DMS 273 treated with DMSO at 0.1 percent for 48 hours (cell line): ENCODE data around the gene BNC1.

Source experiments
- DNase-seq: peaks from one replicate; lab custom pipeline; 2025; lab: John Stamatoyannopoulos, UW

Gene BNC1, protein sequence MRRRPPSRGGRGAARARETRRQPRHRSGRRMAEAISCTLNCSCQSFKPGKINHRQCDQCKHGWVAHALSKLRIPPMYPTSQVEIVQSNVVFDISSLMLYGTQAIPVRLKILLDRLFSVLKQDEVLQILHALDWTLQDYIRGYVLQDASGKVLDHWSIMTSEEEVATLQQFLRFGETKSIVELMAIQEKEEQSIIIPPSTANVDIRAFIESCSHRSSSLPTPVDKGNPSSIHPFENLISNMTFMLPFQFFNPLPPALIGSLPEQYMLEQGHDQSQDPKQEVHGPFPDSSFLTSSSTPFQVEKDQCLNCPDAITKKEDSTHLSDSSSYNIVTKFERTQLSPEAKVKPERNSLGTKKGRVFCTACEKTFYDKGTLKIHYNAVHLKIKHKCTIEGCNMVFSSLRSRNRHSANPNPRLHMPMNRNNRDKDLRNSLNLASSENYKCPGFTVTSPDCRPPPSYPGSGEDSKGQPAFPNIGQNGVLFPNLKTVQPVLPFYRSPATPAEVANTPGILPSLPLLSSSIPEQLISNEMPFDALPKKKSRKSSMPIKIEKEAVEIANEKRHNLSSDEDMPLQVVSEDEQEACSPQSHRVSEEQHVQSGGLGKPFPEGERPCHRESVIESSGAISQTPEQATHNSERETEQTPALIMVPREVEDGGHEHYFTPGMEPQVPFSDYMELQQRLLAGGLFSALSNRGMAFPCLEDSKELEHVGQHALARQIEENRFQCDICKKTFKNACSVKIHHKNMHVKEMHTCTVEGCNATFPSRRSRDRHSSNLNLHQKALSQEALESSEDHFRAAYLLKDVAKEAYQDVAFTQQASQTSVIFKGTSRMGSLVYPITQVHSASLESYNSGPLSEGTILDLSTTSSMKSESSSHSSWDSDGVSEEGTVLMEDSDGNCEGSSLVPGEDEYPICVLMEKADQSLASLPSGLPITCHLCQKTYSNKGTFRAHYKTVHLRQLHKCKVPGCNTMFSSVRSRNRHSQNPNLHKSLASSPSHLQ

DNA sequence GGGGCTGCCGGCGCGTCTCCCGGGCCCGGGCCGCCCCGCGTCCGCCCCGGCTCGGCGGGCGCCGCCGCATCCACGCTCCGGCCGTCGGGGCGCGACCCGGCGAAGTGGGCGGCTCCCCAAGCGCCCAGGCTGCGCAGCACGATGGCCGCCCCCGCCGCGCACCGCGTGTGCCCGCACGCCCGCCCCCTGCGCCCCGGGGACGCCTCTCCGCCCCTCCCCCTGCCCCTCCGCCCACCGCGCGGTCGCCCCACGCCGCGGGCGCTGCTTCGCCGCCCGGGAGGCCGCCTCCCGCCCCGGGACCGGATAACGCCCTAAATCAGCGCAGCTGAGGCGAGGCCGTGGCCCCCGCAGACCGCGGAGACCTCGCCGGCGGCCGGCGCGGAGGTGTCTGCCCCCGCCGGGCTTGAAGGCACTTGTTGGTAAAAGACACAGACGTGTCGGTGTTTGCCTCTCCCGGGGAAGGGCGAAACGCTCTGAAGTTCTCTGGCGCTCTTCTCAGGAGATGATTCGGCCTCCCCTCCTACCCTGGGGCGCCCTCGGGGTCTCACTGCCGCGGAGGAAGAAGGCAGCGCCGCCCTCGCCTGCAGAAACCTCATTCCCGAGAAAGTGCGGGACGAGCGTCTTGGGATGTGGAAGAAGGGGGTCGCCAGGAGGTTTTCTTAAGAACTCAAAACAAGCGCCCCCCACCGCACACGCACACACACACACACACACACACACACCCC is at the start of gene BNC1:
Gene BNC1, minus strand, starts transcription at position 106 of the 725 bp plus-strand sequence. Its CDS starts 36 bp downstream, at position 70.
- no peak for DNase-seq

DNA sequence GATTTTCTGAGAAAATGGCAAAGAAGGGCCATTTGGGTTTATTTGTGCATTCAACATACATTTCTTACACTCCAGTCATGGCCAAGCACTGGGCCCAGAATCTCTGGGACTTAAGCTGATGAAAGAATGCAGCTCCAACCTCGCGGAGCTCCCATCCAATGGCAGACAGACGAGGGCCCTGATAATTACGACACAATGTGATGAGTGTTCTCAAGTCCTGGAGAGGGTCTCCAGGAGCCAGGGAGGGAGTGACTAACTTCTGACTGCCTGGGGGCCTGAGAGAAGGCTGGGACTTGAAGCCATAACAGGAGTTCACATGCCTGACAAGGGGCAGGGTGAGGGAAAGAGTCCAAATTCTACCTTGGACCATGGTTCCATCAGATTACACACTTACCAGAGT is 42.6 kb upstream of the BNC1 start:
- no peak for DNase-seq

DNA sequence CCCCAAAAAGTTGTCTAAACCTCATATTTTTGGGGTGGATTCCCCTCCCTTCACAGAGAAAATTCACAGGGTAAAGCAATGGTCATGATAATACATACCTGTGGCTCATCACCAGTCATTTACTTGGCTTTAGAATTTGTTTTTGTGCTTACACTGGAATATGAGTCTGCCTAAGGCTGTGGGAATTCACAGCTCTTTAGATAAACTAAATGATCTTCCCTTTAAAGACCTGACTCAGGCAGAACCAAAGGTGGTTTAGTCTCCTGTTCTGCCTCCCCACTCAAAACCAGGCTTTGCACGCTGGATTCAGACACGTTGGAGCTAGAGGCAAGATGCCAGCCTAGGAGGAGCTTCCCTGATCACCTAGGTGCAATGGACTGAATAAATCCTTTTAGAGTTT is 40.3 kb upstream of the BNC1 start:
- DNase-seq, result no peak

DNA sequence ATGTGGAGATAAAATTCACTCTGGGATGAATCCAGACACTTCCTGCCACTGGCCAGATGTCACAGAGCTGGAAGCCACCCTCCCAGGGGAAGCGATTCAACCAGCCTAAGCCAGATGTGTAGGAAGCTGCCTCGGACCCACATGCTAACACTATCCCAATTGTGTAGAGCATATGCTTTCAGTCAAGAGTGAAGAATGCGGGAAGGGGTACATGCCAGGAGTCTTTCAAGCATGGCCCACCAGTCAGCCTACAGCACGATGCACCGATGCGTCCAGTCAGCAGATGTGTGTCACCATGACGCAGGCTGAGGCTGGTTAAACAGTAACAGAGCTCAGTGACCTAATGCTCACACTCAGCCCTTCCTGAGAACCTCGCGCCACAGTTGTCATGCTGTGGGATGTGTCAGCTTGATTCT is 38.8 kb upstream of the BNC1 start:
- DNase-seq, result no peak

DNA sequence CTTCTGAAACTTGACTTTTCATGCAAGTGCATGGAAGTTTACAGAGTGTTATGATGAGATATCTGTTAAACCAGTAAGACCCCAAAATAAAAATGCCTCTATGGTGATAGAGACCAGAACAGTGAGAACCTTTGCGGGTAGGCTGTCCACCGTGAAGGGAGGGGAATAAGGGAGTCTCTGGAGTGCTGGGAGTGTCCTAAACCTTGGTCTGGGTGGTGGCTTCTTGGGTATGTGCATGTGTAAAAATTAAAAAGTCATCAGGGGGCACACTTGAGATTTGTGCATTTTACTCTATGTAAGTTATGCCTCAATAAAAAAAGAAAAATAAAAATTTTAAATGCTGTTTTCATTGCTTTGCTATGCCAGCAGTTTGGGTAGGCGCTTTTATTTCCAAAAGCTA is 38.2 kb upstream of the BNC1 start:
- no peak for DNase-seq

DNA sequence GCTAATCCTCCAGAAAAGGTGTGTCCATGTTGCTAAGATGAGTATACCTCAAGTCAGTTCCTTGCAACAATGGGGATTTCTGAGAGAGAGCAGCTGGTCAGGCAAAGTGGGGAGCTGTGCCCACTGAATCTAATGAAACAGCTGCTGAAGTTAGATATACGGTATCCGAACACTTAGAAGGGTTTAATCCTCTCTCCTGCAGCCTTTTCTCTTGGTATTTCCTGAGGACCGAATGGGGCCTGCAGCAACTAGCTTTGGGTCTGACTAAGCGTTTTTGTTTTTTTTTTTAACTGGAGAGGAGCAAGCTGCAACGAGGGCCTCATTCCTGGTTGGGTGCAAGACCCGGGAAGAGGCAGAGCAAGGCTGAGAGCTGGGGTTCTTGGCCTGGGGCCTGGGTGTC is 37.6 kb upstream of the BNC1 start:
- DNase-seq, result no peak

DNA sequence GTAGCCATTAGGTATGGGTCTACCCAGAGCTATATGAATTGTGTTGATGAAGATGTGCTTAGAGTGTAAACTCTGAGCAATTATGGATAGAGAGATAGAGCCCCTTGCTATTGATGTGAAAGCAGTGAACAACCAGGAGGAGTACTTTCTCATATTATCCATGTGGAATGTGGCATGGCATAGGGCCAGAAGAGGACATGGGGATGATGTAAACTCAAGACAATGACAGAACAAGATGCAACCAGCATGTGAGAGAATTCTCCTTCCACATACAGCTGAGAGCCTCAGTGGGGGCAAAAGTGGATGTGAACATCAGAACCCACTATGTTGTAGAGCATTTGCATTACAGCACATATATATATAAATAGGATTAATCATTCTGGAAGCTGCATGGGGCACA is 36.4 kb upstream of the BNC1 start:
- DNase-seq, result no peak

DNA sequence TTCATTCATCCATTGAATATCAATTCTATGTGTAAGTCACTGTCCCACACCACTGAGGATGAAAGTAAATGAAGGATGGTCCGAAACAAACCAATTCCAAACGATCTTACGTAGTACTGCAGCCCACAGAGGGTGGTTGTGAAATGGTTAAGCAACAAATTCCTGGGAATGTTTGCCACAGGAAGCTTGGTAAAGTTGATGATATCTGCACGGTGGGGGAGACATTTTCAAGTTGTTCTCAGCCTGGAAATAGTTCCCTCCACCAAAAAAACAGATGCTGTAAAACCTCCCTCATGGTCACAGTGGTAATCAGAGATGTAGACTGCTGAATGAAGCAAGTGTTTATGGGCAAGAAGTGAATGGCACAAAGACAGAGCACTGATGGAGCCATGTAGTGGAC is 35.9 kb upstream of the BNC1 start:
- no peak for DNase-seq

DNA sequence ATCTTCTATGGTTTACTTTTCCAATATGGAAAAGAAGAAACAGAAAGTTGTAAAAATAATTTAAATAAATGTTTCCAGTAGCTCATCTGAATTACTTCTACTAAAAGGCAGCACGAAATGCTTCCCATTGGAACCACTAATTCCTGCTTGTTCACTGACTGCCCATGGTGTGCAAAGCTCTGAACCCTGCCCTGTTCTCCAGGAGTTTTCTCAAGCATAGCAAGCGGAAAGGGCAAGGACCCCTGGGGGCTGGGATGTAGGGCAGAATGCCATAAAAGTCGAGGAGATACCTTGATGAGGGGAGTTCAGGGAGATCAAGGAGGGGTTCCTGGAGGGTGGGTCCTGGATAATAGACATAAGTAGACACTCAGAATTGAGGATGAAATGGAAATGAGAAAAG is 35.3 kb upstream of the BNC1 start:
- DNase-seq, result no peak

DNA sequence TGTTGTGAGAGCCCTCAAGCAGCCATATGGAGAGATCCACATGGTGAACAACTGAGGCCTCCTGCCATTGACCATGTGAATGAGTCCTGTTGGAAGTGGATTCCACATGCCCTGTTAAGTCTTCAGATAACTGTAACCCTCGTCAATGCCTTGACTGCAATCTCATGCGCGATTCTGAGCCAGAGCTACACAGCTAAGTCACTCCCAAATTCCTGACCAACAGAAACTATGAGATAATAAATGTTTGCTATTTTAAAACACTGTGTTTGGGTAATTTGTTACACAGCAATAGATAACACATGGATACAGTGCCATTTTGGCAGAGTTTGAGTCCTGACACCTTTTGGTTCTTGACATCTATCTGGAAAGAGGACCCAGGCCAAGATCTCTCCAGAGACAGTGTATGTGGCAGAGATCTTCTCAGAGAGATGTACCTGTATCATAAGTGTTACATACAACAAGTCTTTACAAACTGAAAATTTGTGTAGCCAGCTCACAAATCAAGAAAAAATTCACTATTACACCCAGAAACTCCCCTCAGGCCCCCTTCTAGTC is 34.5 kb upstream of the BNC1 start:
- DNase-seq, result no peak

DNA sequence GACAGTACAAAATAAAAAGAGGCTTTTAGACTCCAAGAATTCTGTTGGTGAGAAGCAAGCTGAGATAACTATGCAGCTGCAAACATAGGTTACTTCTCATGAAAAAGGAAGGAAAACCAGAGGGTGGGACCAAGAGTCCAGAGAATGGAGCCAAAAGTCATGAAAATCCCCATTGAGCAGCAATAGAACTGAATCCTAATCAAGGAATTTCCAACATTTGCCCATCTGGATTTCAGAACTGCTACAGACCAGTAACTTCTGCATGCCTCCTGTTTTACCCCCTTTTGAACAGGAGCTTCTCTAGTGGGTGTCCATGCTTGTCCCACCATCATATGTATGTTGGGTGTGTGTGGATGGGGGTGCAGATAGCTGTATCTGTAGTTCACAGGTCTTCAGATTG is 33.6 kb upstream of the BNC1 start:
- DNase-seq, result no peak

DNA sequence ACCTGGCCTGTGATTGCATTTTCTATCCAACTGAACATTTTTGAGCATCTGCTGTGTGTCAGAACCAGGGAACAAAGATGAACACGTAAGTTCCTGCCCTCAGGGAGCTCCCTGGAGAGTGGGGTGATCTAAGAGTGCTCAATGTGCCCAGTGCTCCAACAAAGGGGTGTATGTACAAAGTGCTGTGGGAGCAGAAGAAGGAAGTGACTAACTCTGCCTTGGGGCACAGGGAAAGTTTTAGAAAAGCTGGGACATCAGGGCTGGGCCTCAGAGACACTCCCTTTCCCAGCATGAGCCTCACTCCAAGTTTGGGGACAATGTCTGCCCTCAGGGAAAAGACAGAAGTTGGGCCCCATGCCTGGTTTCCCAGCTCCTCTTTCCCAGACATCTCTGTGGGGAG is 27.6 kb upstream of the BNC1 start:
- DNase-seq, result no peak

DNA sequence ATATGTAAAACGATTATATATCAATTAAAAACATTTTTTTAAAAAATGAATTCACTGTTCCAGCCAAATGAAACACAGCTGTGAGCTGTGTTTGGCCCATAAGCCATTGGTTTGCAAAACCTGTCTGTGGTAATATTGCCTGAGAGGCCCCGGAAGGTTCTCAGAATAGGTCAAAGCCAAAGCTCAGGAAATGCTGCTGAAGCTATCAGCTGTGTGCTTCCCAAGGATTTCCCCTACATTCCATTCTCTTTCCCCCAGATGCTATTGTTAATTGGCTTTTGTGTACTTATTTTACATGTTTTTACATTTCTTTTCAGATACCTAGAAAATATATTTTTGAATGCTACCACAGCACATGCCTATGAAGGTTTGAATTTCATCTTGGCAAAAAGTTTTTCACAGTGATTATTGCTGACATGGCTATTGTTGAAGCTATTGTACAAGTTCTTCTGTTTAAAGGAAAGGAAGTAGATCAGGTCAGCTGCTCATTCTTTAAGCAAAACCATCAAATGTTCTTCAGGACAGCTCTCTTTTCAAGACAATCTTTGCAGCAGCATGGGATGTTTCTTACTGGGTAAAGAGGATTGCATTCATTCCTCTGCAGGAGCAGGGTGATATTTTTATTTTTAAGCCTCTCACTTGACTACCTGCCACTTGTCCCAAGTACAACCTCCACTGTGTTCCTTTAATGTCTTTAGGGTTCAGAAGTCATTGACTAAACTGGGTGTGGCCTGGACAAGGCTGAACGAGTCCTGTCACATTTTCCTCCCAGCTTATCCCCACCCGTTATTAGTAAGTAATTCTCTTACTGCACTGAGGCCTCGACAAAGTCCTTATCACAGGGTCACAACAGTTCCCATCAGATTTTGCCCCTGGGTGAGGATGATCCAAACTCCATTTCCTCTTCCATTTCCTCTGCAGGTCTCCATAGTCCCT is 26.3 kb upstream of the BNC1 start:
- no peak for DNase-seq

DNA sequence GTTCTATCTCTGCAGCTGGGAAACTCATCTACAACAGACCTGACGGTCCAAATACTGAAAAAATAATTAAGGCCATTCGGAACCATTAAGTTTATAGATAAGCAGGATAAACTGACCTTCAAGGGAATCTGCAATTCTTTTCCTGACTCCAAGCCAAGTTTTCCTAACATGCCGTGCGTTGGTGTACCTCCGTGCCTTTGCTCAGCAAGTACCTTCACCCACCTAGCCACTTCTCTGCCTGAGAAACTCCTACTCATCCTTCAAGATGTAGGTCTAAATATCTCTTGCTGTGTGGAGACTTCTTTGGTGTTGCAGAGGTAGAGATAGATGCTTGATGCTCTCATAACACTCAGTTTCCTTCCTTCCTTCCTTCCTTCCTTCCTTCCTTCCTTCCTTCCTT is 24.2 kb upstream of the BNC1 start:
- DNase-seq, result no peak

DNA sequence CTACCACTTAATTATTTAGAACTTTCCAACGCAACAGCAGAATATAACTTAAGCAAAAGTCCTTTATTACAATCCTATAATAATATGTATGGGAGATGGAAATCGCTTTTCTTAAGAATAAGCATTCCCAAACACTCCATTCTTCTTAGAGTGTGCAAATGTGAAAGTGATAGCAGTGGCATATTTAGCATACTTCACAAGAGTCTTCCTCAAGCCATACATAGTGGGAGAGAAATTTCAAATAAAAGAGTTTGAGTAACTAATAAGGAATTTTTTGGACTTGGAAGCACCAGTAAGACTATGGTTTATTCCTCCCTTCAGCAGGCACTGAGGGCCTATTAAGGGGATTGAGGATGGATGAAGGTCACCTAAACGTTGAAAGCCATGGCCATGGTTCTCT is 22.1 kb upstream of the BNC1 start:
- no peak for DNase-seq

DNA sequence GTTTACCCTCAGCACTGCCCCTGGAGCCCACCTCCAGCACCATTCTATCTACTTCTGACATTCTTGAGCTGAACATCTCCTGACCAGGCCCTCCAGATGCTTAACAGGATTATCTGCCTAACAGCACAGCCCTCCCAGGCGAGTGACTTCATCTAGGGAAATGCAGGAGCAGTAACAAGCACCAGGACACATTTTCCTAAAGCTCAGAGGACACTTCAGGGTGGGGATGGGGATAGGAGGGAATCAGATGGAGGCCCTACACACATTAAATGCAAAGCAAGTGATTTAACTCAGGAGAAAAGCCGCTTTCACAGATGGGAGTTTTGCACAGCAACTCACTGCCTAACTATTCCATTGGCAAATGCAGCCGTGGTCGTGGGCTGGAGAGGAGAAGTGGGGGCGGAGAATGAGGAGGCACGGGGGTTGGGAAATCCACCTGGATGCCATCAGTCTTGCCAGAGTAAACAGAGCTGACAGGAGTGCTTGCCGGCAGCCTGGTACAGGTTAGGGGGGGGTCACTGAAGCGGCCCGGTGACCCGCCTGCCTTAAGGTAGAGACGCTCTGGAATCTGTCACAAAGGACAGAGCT is 21.3 kb upstream of the BNC1 start:
- DNase-seq, result no peak

DNA sequence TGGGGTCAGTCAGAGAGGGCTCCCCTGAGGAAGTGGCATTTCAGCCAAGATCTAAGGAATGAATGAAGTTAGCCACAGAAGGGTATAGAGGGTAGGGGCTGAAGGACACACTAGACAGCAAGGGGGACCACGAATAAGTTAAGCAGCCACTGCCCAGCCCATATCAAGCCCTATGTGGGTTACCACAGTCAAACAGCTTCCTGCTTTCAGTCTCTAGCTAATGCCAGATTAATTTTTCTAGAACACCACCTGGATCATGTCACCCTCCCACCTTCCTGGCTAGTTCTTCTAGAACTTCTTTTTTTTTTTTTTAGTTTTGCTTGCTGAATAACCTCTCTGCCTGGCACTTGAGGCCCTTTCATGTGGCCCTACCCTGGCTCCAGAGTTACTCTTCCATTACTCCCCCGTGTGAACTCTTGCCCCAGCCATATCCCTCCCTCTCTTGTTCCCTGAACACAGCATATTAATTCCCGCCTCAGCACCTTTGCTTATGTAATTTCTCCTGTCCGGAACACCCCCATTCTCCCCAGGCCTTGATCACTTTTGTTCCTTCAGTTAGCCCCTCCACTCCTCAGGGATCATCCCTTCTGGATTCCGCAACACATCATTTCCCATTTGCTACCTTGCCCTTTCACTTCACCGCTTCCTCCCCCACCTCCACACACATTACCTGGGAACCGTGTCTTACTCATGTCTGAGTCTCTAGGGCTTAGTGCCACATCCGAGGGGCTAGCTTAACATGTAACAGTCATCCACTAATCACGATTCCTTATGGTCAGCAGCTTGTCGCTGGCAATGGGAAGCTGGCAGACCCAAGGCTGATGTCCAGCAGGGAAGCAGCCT is 20.6 kb upstream of the BNC1 start:
- DNase-seq, result no peak

DNA sequence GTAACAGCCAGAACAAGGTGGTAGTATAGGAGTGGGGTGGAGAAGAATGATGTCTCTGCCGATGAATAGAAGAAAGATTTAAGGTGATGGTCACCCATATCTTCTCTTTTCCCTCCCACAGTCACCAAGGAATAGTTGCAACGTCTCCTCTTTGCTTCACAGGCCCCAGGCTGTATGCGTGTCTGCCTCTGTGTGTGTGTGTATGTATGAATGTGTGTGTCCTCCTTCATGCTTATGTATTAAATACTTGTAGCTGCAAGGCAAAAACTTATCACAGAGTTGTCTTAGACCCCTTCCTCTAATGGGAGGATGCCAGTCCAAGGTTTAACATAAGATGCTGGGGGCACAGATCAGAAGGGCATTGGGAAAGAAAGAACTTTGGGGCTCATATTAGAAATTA is 19.1 kb upstream of the BNC1 start:
- DNase-seq, result no peak

DNA sequence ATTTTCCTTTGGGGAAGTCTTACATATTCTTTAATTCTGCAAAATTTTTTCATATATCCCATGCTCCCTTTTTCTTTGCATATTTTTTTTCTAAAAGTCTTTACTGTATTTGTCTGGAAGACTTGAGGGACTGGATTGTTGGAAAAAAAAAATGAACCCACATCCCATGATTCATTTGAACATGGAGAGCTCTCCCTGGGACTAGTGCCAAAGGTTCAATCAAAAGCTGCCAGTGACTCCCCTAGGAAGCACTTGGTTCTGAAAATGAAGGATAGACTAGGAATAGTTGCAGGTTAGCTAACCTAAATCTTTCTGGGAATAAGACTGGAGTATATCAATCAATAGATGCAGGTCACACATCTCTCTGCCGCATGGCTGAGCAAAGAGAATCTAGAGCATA is 16.4 kb upstream of the BNC1 start:
- no peak for DNase-seq

DNA sequence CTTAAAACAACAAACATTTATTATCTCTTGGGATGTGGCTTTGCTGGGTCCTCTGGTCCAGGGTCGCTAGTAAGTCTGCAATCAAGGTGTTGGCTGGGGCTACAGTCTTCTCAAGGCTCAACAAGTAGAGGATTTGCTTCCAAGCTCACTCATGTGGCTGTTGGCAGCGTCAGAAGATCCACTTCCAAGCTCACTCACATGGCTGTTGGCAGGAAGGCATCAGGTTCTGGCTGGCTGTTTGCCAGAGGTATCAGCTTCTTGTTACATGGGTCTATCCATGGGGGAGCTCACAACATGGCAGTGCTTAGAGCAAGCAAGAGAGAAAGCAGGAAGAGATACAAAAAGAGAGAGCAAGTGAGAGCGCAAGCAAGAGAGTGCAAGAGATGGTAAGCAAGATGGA is 15.0 kb upstream of the BNC1 start:
- DNase-seq, result no peak
